OCI-LY7 (cell line): Measurements from ENCODE around the gene DOCK9.

Source experiments
- CTCF ChIP-seq: fragments of 200-600 bp; sonication (generic); conservative IDR thresholded peaks from 2 replicates; pipeline ENCODE4 v1.5.1; 2014; ENCODE audit warnings: mild to moderate bottlenecking, antibody characterized with exemption, low read length, moderate library complexity, mixed read lengths
- EZH2phosphoT487 ChIP-seq: fragments of 200-600 bp; sonication (generic); IDR thresholded peaks from 2 replicates; pipeline ENCODE4 v1.6.1; 2018; ENCODE audit warnings: low read depth, borderline replicate concordance, mild to moderate bottlenecking, mixed run types, antibody characterized with exemption, low read length, moderate library complexity, mixed read lengths

- no peak for TF ChIP-seq CTCF
- no peak for TF ChIP-seq EZH2phosphoT487
These were observed 174.7 kb downstream of the DOCK9 start for GRCh38 chr13:98803111-98803561.
